NCI-H345 treated with DMSO at 0.1 percent for 48 hours (cell line): Measurements from ENCODE around the gene PCCA.
"Not testable (repeated sequence)": the region's sequence is repeated elsewhere in the genome, so short reads cannot be mapped to it uniquely, and the experiment has no call there.

Source experiments
- DNase-seq: peaks from one replicate; lab custom pipeline; 2025; ENCODE audit not compliant: unreplicated experiment; lab: John Stamatoyannopoulos, UW

The PCCA gene

DNA sequence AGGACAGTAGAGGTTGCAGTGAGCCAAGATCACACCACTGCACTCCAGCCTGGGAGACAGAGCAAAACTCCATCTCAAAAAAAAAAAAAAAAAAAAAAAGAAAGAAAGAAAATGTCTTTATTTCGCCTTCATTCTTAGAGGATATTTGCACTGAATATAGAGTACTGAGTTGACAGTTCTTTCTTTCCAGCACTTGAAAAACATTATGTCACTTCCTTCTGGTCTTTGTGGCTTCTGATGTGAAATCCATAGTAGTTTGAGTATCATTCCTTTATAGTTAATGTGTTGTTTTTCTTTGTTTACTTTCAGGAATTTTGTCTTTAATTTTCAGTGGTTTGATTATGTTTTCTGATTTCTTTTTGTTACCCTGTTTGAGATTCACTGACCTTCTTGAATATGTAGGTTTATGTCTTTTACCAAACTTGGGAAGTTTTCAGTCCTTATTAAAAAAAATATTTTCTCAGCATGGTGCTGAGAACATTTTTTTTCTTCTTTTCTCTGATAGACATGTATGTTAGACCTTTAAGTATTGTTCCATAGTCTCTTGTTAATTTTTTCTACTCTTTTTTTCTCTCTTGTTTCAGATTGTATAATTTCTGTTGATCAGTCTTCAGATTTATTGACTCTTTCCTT, 50.1 kb downstream of the PCCA start:
- DNase-seq = no peak

DNA sequence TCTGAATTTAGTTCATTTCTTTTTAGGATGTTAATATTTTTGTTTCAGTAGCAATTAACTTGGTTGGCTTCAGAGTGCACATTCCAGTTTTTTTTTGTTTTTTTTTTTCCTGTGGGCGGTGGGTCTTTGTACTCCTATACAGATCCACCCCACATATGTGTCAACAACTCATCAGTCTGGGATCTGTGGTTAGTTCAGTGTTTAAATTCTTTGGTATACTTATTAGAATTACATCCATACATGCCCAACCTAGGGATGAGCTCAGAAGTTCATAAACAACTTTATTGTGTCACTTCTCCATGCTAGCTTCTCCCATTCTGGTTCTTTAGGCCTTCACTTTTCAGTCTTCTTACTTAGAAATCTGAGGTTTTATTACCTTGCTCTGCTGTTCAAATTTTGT, 50.9 kb downstream of the PCCA start:
- no peak for DNase-seq

DNA sequence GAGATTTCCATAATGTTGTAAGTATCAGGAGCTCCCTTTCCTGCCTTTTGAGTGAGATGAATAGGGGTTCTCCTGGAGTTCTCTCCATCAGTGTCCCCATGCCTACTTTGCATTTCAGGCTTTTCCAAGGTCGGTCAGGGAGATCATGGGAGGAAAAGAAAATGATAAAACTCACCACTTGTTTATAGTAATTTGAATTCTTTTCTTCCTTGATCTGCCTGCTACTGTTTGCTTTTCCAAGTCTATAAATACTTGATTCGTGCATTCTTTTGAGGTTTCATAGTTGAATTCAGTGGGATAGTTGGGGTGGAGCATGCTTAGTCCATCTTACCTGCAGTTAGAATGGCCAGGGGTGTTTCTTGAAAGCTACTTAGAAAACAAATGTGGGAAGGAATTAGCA, 51.5 kb downstream of the PCCA start:
- no peak for DNase-seq

DNA sequence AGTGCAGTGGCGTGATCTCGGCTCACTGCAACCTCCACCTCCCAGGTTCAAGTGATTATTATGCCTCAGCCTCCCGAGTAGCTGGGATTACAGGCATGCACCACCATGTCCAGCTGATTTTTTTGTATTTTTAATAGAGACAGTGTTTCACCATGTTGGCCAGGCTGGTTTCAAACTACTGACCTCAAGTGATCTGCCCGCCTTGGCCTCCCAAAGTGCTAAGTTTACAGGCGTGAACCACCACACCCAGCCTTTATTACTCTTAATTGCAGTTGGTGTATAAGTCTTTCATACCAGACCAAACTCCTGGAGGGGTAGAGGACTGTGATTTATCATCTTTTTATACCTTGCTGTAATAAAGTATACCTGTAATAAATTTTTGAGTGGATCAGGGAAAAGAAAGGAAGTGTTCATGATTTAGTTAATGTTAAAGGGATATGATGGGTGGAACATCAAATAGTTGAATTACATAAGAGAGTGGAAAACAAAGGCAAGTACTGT, 52.6 kb downstream of the PCCA start:
- not testable (repeated sequence) for DNase-seq

DNA sequence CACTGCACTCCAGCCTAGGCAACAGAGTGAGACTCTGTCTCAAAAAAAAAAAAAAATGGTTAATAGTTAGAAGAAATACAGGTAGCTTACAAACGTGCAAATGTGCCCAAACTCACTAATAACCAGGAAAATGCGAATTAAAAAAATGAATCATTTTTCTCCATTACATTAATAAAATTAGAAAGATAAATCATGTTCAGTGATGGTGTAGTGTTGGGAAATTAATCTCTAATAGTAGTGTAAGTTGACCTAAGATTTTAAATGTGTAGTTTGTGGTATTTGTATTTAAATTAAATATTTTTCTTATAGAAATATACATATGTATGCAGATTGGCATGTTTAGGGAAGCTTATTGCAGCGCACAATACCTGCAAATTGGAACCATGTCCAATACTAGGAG, 57.6 kb downstream of the PCCA start:
- no peak for DNase-seq

DNA sequence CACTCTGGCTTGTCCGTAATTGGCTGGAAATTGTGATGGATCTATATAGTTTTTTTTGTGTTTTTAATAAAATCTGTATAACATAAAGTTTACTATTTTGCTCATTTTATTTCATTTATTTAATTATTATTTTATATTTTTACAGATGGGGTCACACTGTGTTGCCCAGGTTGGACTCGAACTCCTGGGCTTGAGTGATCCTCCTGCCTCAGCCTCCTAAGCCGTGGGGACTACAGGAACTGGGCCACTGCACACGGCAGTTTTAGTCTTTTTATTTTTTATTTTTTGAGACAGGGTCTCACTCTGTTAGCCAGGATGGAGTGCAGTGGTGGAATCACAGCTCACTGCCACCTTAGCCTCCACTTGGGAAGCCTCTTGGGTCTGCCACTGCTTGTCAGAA, 58.9 kb downstream of the PCCA start:
- DNase-seq = no peak

DNA sequence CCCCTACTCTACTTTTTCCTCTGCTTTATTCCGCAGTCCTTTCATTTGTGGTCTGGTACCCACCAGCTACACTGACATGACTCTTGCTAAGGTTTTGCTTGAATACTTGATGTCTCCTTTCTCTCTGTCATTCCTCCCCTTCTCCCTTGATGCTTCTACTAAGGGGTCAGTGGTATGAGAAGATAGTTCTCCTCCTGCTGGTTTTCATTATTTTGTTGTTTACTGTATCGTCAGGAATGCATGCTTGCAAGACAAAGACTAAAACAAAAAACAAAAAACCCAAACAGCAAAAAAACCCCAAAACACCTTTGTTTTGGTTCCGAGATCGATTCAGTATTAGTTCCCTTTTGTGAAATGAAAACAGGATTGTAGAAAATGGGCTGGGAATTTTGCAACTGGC, 59.5 kb downstream of the PCCA start:
- no peak for DNase-seq

DNA sequence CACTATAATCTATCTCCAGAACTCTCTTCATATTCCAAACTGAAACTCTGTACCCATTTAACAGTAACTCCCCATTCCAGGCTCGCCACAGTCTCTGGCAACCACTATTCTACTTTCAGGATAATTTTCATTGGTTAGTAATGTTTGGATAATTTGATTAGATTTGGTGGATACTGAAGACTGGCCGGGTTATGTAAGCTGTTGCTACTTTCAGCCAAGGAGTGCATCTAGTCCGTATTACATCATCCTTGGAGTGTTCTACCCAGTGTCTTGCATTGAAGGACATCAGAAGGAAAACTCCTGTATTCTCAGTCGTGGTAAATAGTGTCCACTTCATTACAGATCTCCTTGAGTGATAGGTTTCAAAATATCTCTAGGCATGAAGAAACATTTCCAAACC, 60.5 kb downstream of the PCCA start:
- DNase-seq = no peak

DNA sequence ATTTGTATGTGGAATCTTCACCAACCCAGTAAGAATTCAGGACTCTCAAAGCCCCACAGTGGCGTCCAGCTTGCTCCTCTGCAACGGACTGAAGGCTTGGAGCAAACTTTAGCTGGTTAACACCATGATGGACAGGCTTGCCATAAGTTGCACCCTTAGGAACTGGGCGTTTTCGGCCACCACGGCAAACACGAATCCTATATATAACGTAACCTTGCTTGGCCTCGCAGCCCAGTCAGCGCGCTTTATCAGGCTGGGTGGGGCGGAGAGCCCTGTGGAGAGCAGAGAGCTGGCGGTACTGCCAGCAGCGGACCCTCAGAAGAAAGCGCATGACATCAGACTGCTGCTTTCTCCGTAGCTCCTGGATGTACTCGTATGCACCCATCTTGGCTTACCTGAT, 61.8 kb downstream of the PCCA start:
- not testable (repeated sequence) for DNase-seq

DNA sequence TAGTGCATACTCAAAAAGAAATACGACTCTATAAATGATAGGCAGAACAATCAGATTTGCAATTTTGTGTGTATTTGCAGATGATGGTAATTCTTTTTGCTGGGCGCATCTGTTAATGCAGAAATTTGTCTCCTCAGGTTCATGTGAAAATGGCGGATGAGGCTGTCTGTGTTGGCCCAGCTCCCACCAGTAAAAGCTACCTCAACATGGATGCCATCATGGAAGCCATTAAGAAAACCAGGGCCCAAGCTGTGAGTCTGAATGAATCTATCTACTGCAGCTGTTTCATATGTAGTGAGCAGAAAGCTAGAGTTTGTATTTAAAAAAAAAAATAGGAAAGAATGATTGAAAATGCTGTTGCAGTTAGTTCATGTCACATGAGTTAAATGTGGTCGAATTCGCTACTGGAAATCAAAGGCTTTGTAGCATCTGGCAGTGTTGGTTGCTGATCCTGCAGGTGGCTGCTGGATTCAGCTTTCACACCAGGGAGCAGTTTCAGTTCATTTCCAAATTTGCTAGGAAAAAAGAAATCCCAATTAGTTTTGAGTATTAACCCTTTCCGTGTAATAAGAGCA, 66.0 kb downstream of the PCCA start:
- DNase-seq = no peak

DNA sequence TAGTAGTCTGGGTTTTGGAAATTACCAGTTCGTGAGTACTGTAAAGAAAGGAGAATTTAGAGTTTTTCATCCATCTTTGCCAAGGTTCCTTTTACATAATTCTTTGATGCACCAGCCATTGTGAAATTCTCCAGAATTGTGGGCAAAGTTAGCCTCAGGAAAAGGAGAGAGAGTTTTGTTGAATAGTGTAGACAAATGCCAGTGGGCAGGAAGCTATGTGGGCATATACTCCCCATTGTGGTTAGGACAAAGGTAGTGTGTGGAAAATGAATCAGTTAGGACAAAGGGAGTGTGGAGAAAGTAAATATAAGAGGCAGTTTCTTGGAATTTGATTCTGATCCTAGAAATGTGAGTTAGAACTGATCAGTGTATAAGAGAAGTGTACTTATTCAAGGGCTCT, 67.9 kb downstream of the PCCA start:
- no peak for DNase-seq

DNA sequence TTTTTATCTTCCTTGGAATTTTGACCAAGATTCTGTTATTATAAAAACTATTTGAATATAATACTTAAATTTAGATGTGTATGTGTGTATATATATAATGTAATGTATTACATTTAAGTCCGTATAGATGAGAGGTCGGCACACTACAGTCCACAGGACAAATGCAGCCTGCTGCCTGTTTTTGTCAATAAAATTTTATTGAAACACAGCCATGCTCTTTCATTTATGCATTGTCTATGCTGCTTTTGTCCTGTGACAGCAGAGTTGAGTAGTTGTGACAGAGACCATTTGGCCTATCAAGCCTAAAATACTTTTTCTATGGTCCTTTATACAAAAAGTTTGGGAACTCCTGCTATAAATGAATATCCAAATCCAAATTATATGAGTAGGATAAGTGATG, 69.7 kb downstream of the PCCA start:
- no peak for DNase-seq

DNA sequence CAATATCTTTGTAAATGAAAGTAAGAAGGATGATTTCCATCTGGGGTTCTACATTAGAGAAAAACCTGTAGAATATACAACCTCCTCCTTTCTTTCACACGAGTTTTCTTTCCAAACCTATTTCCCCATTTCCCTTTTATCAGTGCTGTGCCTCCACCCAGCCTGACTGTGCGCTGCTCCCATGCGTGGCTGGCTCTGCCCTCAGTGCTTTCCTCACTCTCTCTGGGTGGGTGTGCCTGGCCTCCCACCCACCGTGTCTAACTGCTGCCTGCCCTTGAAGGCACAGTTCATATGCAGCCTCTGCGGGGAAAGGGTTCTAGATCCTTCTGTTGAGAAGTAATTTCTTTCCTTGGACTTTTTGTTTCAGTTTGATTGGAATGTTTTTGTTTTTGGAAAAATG, 70.7 kb downstream of the PCCA start:
- no peak for DNase-seq

DNA sequence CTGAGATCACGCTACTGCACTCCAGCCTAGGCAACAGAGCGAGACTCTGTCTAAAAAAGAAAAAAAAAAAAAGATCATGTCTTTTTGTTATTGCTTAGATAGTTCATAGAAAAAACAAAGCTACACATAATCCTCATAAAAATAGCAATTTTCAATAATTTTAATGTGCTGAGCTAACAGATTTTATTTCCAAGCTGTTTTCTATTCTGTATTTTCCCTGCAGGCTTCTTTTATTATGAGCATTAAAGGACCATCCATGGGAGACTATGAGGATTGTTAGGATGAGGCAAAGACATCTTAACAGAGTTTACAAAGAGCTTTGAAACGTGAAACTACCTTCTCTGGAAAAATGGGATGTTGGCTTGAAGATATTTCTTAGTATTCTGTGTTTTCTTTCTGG, 71.6 kb downstream of the PCCA start:
- DNase-seq = no peak

DNA sequence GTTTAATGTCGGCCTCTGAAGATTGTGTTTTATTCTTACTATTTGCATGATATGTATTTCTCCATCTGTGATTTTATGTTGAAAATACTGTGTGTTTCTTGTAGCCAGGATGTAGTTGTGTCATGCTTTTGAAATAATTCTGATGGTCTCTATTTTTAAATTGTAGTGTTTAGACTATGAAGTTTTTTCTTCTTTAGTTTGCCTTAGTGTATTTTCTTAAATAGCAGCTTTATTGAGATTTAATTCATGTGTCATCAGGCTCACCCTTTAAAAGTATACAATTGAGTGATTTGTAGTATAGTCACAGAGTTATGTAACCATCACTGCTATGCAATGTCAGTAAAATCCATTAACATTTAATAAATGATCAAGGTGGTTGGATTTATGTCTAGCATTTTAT, 74.5 kb downstream of the PCCA start:
- DNase-seq = no peak

DNA sequence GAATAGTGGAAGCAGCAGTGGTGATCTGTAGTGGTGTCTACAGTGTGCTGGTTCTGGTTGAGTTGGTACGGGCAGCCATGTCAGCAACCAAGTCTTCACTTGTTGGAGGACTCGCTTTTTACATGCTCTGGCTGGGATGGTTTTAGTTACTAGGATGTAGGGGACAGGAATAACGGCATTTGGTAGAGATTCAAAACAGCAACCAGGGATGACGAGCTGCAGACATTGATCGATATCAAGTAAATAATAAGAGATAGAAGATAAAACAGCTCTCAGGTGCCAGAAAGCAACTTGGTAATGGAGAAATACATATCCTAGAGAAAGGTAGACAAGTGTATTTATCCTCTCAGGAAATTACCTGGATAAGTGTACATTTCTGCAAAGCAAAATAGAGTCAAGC, 84.3 kb downstream of the PCCA start:
- no peak for DNase-seq

DNA sequence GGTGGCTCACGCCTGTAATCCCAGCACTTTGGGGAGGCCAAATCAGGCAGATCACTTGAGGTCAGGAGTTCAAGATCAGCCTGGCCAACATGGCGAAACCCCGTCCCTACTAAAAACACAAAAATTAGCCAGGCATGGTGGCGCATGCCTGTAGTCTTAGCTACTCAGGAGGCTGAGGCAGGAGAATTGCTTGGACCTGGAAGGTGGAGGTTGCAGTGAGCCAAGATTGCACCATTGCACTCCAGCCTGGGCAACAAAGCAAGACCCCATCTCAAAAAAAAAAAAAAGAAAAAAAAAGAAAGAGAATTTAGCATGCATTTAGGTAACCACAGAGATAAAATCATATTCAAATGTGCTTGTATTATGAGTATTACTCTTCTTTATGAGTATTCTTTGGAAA, 85.6 kb downstream of the PCCA start:
- not testable (repeated sequence) for DNase-seq

DNA sequence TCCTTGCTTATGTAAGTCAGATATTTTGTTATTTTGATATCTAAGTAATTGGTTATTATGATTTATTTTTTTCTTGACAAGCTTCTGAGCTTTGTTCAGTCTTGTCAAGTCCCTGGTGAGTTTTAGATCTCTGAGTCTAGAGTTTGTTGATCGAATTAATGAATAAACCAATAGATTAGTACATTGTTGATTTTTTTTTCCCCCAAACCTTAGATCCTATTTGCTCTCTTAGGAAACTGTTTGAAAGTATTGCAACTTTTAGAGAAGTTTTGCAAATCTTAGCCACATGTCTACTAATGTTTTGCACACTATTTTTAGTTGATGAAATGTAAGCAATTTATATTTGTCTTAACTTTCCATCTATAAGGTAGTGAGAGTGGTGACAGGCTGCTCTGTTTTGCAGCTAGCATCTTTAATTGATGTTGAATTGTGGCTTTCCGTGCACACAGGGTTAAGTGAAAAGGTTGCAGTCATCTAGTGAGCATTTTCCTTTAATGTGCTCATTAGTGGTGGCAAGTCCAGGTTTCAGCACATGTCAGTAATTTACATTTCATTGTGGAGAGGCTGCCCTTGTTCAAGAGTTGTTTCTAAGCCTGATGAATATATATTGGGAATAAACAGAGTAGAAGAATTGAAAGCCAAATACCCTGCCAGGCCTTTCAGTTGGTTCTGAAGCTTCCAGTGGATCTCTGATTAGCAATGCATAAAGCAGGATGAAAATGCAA, 86.3 kb downstream of the PCCA start:
- DNase-seq = no peak

DNA sequence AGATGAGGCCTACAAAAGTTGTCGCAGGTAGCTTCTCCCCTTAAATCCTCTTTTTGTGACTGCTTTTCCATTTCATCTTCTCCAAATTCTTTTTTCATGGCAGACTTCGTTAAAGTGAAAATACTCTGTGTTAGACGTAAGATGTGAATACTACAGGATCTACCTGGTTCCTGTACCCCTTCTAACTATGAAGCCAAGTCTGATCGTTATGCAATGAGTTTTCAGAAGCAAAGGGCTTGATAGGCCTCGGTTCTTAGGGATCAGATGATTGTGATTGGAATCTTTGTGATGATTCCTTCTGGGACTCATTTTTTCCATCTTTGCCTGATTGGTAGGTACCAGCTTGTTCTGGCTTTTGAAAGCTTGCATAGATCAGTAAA, 86.9 kb downstream of the PCCA start:
- DNase-seq = no peak

DNA sequence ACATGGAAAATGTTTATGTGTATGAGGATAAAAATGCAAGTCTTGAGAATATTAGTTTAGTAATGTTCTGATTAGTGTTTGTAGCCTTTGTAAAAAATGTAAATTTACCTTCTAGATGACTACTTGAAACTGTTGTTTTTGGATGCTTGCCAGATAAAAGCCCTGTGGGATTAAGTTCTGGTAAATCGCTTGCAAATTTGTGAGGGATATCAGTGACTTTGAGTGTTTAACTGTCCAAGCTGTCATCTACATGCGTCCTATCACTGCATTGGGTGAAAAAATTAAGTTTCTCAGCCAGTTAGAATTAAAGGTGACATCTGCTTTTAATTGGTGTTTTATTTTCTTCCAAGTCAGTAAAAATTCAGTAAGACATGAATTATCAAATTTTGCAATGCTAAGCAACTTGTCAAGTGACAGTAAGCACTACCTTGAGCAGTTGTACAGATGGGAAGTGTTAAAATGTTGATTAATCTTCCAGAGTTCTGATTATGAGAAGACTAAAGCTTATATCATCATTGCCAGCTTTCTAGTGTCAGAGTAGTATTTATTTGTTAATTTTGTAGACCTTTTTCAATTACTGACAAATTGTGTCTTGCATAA, 88.0 kb downstream of the PCCA start:
- DNase-seq = peak; percentile 68

DNA sequence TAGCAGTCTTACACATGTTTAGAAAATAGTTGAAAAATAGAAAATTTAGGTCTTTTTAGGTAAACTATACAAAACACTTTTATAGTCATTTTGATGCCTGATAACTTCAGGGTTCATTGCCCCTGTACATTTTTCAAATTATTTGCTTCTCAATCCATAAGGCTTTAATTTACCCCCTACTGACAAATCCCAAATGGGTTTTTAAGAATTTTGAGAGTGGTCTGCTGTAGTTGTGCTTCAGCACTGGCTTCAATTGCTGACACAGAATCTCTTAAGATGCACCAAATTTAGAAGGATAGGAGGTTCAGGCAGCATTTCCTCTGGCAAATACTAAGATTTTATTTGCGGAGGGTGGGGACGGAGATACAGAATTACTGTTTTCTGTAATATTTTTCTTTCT, 89.4 kb downstream of the PCCA start:
- DNase-seq = no peak

DNA sequence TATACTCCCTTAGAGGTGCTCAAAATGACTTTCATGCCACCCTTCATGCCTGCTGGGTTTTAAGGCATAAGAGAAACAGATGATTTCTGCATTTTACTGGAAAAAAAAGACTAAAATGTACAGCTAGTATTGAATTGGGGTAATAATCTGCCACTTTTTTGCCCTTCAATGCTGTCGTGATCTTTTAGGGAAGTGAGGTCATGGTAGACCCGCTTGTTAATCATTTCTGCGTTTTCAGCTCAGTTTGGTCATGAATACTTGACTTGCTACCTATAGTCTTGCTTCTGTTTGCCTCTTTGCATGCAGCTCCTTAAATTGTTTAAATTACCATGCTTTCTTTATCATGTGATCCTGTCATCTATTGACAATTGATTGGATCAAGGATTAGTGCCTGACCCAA, 90.4 kb downstream of the PCCA start:
- DNase-seq = no peak
